Lung (tissue), 13 donors: ENCODE data around the gene LEKR1. TPM values are rescaled to one million over a fixed set of nuclear protein-coding genes. Genes with fewer than 3 reads are reported as not detected.
A peak's percentile ranks its signal among the peaks of the same experiment; 100 is the strongest.

Source experiments
- ATAC-seq: fragments of 200-7000 bp; cut with Tn5 transposase; one replicate; pipeline ENCODE4 v1.9.1; 2020; ENCODE audit warnings: moderate number of reproducible peaks; ENCODE audit not compliant: insufficient read depth, low FRiP score
- DNase-seq, 3 donors: peaks; one replicate each; pipeline ENCODE4 v3.0.0-alpha.2; 2013 to 2017
- H3K27ac ChIP-seq, 2 donors: one replicate each; pipeline ENCODE4 v1.5.1; 2013; ENCODE audit warnings: mild to moderate bottlenecking in 2 of 2, moderate library complexity in 2 of 2, control low read depth in 1 of 2, inconsistent platforms in 1 of 2, low read depth in 1 of 2, low read length in 1 of 2
- H3K27me3 ChIP-seq, 3 donors: one replicate each; pipeline ENCODE4 v1.5.1; 2013; ENCODE audit warnings: low read length in 2 of 3; ENCODE audit not compliant: control insufficient read depth in 3 of 3, insufficient read depth in 3 of 3
- H3K36me3 ChIP-seq, 4 donors: one replicate each; pipeline ENCODE4 v1.5.1; 2013; ENCODE audit warnings: low read length in 4 of 4, mild to moderate bottlenecking in 1 of 4, moderate library complexity in 1 of 4; ENCODE audit not compliant: control insufficient read depth in 4 of 4, insufficient read depth in 4 of 4
- H3K4me1 ChIP-seq, 5 donors: one replicate each; pipeline ENCODE4 v1.5.1; 2013; ENCODE audit warnings: low read length in 5 of 5, mild to moderate bottlenecking in 2 of 5, moderate library complexity in 1 of 5; ENCODE audit not compliant: control insufficient read depth in 5 of 5, insufficient read depth in 5 of 5
- H3K4me3 ChIP-seq: one replicate; pipeline ENCODE4 v1.5.1; 2013; ENCODE audit warnings: mild to moderate bottlenecking, control low read depth, moderate library complexity
- H3K9ac ChIP-seq, 2 donors: one replicate each; pipeline ENCODE4 v1.5.1; 2013; ENCODE audit warnings: low read length in 2 of 2, control low read depth in 1 of 2; ENCODE audit not compliant: insufficient read depth in 1 of 2
- H3K9me3 ChIP-seq, 4 donors: one replicate each; pipeline ENCODE4 v1.5.1; 2013; ENCODE audit warnings: low read length in 3 of 4, mild to moderate bottlenecking in 1 of 4, moderate library complexity in 1 of 4; ENCODE audit not compliant: control insufficient read depth in 4 of 4, insufficient read depth in 3 of 4
- WGBS, 2 donors: extraction: QIAGEN DNeasy Blood & Tissue Kit; methylation state at CpG; one replicate each; pipeline ENCODE4 v1.1.7; 2013; 5-methylcytosine and 5-hydroxymethylcytosine counted together
- polyA plus RNA-seq, 2 donors: library from polyadenylated mRNA; stranded (reverse); fragments of 200-250 nt; gene quantifications; one replicate each; pipeline ENCODE4 v1.2.1, GENCODE V29; 2013
- small RNA-seq: library from RNA; depleted of rRNA; stranded (forward); fragments of <200 nt; gene quantifications from one replicate; pipeline ENCODE3, GENCODE V24; 2014; ENCODE audit warnings: low replicate concordance
- total RNA-seq, 2 donors: library from RNA; depleted of rRNA in 1 of 2; stranded (reverse); fragments of >200 nt in 1 of 2; gene quantifications; one replicate each; pipeline ENCODE4 v1.2.1, GENCODE V29; 2014 to 2021
- TF ChIP-seq, protein P1 (sequence below): IDR thresholded peaks from 2 replicates; pipeline ENCODE4 v1.5.1; 2012; ENCODE audit warnings: mild to moderate bottlenecking; ENCODE audit errors: control extremely low read depth, extremely low read depth
- donor health status: control.
- donor health status: control.
- donor health status: Bipolar disorder and iron deficiency.
- donor health status: healthy.
- donor health status: DM: yes; HTN: yes; CAD: no.

Gene LEKR1
- total and polyA plus RNA-seq, 4 donors = 0.71 to 5.4 (median 3.2) TPM

DNA sequence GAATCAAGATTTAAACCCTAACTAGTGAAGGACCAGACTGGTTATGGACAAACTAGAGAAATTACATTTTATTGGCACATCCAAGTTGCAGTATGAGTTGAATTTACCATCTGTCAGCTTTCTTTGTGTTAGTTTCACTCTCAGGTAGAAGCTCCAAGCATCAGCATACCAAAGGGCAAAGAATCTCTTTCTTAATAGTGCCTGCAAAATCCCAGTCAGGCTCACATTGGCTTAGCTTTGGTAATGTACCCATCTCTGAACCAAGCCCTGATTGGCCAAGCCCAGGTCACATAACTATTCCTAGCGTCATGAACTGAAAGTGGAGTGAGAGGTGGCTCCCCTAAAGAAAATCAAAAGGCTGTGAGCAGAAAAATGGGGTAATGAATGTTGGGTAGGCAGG, 266.9 kb downstream of the LEKR1 start:
- no peak for DNase-seq
- no peaks in the 10 kb centered on the region for H3K27me3 ChIP-seq
- peaks cover under 1 to 14% (median 6%) of the 10 kb centered on the region in 5 donors for H3K4me1 ChIP-seq
- H3K9me3 ChIP-seq = no peaks in the 10 kb centered on the region
- H3K4me3 ChIP-seq = no peak overlapping the region
- WGBS, 2 donors = 91 to 93% methylated on average over 1 of the region's 1 CpG
- H3K9ac ChIP-seq = no peak overlapping the region
- no peaks in the 10 kb centered on the region for H3K36me3 ChIP-seq
- H3K27ac ChIP-seq = peak overlapping the region in 1 of 2 donors; percentile 99
- no peak for ATAC-seq
- TF ChIP-seq, protein P1, sequence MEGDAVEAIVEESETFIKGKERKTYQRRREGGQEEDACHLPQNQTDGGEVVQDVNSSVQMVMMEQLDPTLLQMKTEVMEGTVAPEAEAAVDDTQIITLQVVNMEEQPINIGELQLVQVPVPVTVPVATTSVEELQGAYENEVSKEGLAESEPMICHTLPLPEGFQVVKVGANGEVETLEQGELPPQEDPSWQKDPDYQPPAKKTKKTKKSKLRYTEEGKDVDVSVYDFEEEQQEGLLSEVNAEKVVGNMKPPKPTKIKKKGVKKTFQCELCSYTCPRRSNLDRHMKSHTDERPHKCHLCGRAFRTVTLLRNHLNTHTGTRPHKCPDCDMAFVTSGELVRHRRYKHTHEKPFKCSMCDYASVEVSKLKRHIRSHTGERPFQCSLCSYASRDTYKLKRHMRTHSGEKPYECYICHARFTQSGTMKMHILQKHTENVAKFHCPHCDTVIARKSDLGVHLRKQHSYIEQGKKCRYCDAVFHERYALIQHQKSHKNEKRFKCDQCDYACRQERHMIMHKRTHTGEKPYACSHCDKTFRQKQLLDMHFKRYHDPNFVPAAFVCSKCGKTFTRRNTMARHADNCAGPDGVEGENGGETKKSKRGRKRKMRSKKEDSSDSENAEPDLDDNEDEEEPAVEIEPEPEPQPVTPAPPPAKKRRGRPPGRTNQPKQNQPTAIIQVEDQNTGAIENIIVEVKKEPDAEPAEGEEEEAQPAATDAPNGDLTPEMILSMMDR = no peak

DNA sequence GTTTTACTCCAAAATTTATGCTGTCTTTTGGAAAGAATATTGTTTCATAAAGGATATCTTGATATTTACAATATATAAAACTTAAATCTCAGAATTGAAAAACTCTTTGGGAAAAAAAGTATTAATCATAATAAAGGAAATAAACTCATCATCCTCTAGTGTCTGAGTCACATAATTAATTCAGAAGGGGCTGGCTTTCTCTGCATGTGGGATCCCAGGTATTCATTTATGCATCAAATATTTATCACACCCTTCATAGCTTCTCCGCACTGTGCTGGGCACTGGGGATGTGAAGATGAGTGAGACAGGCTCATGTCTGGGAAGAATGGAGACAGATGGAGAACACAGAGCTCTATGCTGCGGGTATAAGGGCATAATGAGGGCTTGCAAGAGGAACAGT, 268.1 kb downstream of the LEKR1 start:
- H3K36me3 ChIP-seq = no peaks in the 10 kb centered on the region
- H3K4me3 ChIP-seq = no peak overlapping the region
- no peaks in the 10 kb centered on the region for H3K9me3 ChIP-seq
- TF ChIP-seq, protein P1 = no peak
- H3K9ac ChIP-seq = no peak overlapping the region
- H3K4me1 ChIP-seq = peaks cover 0 to 9% (median 8%) of the 10 kb centered on the region in 5 donors
- WGBS, 2 donors = 93 to 96% methylated on average over 2 of the region's 2 CpGs
- DNase-seq (no peak), ATAC-seq (no peak)
- H3K27ac ChIP-seq = peak overlapping the region in 1 of 2 donors; percentile 72
- H3K27me3 ChIP-seq = no peaks in the 10 kb centered on the region

DNA sequence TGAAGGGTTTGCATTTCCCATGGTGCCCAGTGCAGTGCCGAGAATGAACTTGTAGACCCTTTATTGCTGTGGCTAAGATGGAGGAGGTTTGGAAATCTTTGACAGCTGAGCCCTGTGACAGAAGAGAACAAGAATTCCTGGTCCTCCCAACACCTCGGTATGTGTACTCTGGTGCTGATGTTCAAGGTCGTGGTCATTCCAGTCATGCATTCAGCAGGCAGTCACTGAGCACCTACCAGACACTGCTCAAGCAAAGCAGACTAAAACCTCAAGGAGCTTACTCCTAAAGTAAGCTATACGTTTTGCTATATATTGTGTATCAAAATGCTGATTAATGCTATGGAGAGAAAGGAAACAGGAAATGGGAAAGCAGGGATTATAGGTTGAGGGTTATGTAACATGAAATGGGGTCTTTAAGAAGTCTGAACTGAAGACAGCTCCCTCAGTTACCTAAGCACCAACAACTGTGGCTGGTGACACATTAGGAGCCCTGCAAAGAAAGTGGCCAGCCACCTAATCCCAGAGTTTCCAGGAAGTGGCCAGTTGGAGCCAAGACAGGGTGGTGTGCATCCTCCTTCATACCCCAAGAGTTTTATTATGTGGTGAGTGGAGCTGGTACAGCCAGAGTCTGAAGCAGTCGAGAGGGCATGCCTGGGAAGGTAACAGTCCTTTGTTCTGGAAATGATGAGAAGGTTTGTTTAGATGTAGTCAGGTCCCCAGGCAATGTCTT, 268.8 kb downstream of the LEKR1 start:
- Histone ChIP-seq H3K27ac (peak overlapping the region in 1 of 2 donors; percentile 72), H3K4me1 (peaks cover 0 to 10% (median 2%) of the 10 kb centered on the region in 5 donors), H3K9me3 (no peaks in the 10 kb centered on the region), H3K36me3 (no peaks in the 10 kb centered on the region), H3K4me3 (no peak overlapping the region), H3K27me3 (no peaks in the 10 kb centered on the region), H3K9ac (no peak overlapping the region)
- WGBS, 2 donors = 82 to 84% methylated on average over 5 of the region's 5 CpGs
- DNase-seq = no peak
- no peak for ATAC-seq
- TF ChIP-seq, protein P1 = no peak

Small RNA genes within 50 kb of the gene (small RNA-seq; reads per million reads assigned to genes)
- not detected for gene KLF3P2

Other genes starting within 250 kb of the LEKR1 start
- gene TIPARP, start 151.8 kb upstream of the LEKR1 start, total RNA-seq = 10 to 100 TPM; 51.4 to 56.1 TPM
- 10 to 100 TPM; 20.8 to 28.6 TPM for gene TIPARP, start 151.8 kb upstream of the LEKR1 start, polyA plus RNA-seq